BJ (cell line): ENCODE data around the gene CLINT1. TPM values are rescaled to one million over a fixed set of nuclear protein-coding genes. Genes with fewer than 3 reads are reported as not detected.

Experiments
- CTCF ChIA-PET: fragments of 350-600 bp; formaldehyde crosslinking; extraction: SDS; loops from one replicate; lab custom pipeline; 2021; ENCODE audit warnings: antibody characterized with exemption, inconsistent platforms; lab: Yijun Ruan, JAX
- POLR2A ChIA-PET: fragments of 300-600 bp; sonication (Branson Sonifier 250); formaldehyde crosslinking; extraction: SDS; loops from one replicate; lab custom pipeline; 2021; ENCODE audit warnings: antibody characterized with exemption; lab: Charles Lee
- DNase-seq: peaks from one replicate; pipeline ENCODE4 v3.0.0-alpha.2; 2011; ENCODE audit warnings: low read depth
- H3K27me3 ChIP-seq: 2 replicates; pipeline ENCODE4 v1.6.0; 2011; ENCODE audit warnings: low read length; ENCODE audit not compliant: control insufficient read depth, insufficient read depth
- H3K36me3 ChIP-seq: 2 replicates; pipeline ENCODE4 v1.5.1; 2011; ENCODE audit warnings: low read length; ENCODE audit not compliant: control insufficient read depth, insufficient read depth
- H3K4me3 ChIP-seq: 2 replicates; pipeline ENCODE4 v1.5.1; 2011; ENCODE audit warnings: low read depth, mild to moderate bottlenecking, control low read depth, low read length
- polyA plus RNA-seq: library from polyadenylated mRNA; depleted of rRNA; stranded (reverse); fragments of >200 nt; gene quantifications from 2 replicates; pipeline ENCODE4 v1.2.3, GENCODE V29; 2011
- TF ChIP-seq, protein P1 (sequence below): IDR thresholded peaks from 2 replicates; pipeline ENCODE4 v1.5.1; 2011; ENCODE audit warnings: low read depth, mild to moderate bottlenecking, control low read depth, inconsistent platforms, low read length, moderate library complexity; ENCODE audit not compliant: insufficient read depth

CLINT1 gene
- polyA plus RNA-seq, 1 experiment, result 164 TPM

GRCh38 chr5:157845914-157846598, 12.9 kb downstream of the CLINT1 start:
- POLR2A ChIA-PET, result no interaction called here

GRCh38 chr5:157842787-157843186, 16.2 kb downstream of the CLINT1 start:
- CTCF ChIA-PET, result interaction anchor here (0.9 to 1.0 kb wide), 2 partner anchors 12 to 99 kb away, joined by 3 read pairs; partner anchors contain the start of gene LSM11

More at GRCh38 chr5:157845914-157846598, 12.9 kb downstream of the CLINT1 start:
- no peaks in the 10 kb centered on the region for H3K27me3 ChIP-seq
- no peak overlapping the region for H3K4me3 ChIP-seq
- TF ChIP-seq, protein P1, sequence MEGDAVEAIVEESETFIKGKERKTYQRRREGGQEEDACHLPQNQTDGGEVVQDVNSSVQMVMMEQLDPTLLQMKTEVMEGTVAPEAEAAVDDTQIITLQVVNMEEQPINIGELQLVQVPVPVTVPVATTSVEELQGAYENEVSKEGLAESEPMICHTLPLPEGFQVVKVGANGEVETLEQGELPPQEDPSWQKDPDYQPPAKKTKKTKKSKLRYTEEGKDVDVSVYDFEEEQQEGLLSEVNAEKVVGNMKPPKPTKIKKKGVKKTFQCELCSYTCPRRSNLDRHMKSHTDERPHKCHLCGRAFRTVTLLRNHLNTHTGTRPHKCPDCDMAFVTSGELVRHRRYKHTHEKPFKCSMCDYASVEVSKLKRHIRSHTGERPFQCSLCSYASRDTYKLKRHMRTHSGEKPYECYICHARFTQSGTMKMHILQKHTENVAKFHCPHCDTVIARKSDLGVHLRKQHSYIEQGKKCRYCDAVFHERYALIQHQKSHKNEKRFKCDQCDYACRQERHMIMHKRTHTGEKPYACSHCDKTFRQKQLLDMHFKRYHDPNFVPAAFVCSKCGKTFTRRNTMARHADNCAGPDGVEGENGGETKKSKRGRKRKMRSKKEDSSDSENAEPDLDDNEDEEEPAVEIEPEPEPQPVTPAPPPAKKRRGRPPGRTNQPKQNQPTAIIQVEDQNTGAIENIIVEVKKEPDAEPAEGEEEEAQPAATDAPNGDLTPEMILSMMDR, result no peak
- no peak for DNase-seq
- no peaks in the 10 kb centered on the region; the same call in 1 of the 2 replicates for H3K36me3 ChIP-seq
- CTCF ChIA-PET, result interaction anchor here (1.2 to 2.2 kb wide), 2 partner anchors 9 to 11 kb away, joined by 3 to 10 read pairs; no protein-coding TSS in a partner anchor

GRCh38 chr5:157842185-157842584, 16.8 kb downstream of the CLINT1 start:
- TF ChIP-seq, protein P1, result no peak
- Histone ChIP-seq H3K27me3 (no peaks in the 10 kb centered on the region), H3K36me3 (peaks cover 2% of the 10 kb centered on the region), H3K4me3 (no peak overlapping the region)
- ChIA-PET CTCF (interaction anchor here (1.0 kb wide), 1 partner anchor 98 kb away, joined by 3 read pairs; the partner anchor contains the start of gene LSM11), POLR2A (no interaction called here)
- DNase-seq, result no peak

More at GRCh38 chr5:157842787-157843186, 16.2 kb downstream of the CLINT1 start:
- no peak for DNase-seq
- peaks cover 2% of the 10 kb centered on the region for H3K36me3 ChIP-seq
- POLR2A ChIA-PET, result no interaction called here
- H3K4me3 ChIP-seq, result no peak overlapping the region
- TF ChIP-seq, protein P1, result no peak
- no peaks in the 10 kb centered on the region for H3K27me3 ChIP-seq

DNA sequence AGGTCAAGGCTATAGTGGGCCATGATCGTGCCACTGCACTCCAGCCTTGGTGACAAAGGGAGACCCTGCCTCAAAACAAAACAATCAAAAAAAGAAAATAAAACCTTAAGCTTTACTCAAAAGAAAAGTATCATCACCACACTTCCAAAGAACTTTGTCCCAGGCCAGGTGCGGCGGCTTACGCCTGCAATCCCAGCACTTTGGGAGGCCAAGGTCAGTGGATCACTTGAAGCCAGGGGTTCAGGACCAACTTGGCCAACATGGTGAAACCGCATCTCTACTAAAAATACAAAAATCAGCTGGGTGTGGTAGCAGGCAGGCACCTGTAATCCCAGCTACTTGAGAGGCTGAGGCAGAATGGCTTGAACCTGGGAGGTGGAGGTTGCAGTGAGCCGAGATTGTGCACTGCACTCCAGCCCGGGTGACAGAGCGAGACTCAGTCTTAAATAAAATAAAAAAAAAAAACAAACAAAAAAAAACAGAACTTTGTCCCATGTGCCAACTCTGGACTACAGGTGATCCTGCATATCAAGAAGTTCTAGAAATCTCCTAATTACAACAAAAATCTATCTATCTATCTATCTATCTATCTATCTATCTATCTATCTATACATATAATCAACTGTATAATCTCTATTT, 19.7 kb downstream of the CLINT1 start:
- POLR2A ChIA-PET, result no interaction called here
- no peak overlapping the region for H3K4me3 ChIP-seq
- TF ChIP-seq, protein P1, result no peak
- CTCF ChIA-PET, result interaction anchor here (1.0 kb wide), 1 partner anchor 16 kb away, joined by 3 read pairs; no protein-coding TSS in a partner anchor
- H3K36me3 ChIP-seq, result peaks cover 2% of the 10 kb centered on the region; the same call in 1 of the 2 replicates
- no peaks in the 10 kb centered on the region for H3K27me3 ChIP-seq
- DNase-seq, result no peak
